Fibroblast of villous mesenchyme (primary cell): ENCODE data around the gene SESN1. TPM values are rescaled to one million over a fixed set of nuclear protein-coding genes. Genes with fewer than 3 reads are reported as not detected.

Experiments
- DNase-seq: peaks from one replicate; pipeline ENCODE4 v3.0.0-alpha.2; 2010; ENCODE audit warnings: low read depth
- H3K4me3 ChIP-seq: 2 replicates; pipeline ENCODE4 v1.5.1; 2011; ENCODE audit warnings: low read depth, mild to moderate bottlenecking, low read length
- total RNA-seq: library from RNA; depleted of rRNA; stranded (reverse); fragments of >200 nt; gene quantifications from 2 replicates; pipeline ENCODE4 v1.2.3, GENCODE V29; 2012
- TF ChIP-seq, protein P1 (sequence below): IDR thresholded peaks from 2 replicates; pipeline ENCODE4 v1.5.1; 2012; ENCODE audit warnings: low read depth, mild to moderate bottlenecking, low read length; ENCODE audit not compliant: insufficient read depth

Gene SESN1
- total RNA-seq, 1 donor = 29.4 TPM

DNA sequence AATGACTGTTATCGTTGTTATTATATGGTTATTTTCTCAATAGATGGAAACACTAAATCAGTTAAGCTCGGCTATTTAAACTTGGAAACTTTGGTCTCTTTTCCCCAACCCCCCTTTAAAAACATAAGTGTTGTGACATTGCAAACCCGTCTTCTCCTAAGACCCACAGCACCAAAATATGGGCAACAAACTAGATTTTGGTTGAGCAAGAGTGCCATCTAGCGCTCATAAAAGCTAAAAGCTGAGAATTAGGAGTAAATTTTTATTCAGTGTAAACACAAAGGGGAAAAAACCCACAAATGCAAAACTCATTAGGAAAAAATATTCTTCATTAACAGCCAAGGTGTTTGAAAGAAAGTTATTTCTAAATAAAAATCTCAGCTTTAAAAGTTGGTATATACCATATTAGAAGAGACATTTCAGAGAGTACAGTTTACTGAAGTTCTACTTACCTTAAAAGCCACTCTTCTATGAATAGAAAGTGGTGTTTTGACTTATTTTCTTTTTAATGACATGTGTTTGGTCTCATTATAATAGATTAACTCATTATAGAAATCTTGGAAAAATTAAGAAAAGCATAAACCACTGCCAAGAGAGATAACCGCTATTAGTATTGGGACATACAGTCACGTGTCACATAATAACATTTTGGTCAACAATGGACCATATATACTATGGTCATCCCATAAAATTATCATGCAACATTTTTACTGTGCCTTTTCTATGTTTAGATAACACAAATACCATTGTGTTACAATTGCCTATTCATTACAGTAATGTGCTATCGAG lies 21.1 kb downstream of the SESN1 start:
- TF ChIP-seq, protein P1, sequence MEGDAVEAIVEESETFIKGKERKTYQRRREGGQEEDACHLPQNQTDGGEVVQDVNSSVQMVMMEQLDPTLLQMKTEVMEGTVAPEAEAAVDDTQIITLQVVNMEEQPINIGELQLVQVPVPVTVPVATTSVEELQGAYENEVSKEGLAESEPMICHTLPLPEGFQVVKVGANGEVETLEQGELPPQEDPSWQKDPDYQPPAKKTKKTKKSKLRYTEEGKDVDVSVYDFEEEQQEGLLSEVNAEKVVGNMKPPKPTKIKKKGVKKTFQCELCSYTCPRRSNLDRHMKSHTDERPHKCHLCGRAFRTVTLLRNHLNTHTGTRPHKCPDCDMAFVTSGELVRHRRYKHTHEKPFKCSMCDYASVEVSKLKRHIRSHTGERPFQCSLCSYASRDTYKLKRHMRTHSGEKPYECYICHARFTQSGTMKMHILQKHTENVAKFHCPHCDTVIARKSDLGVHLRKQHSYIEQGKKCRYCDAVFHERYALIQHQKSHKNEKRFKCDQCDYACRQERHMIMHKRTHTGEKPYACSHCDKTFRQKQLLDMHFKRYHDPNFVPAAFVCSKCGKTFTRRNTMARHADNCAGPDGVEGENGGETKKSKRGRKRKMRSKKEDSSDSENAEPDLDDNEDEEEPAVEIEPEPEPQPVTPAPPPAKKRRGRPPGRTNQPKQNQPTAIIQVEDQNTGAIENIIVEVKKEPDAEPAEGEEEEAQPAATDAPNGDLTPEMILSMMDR = peak; percentile 61
- H3K4me3 ChIP-seq = no peak overlapping the region
- DNase-seq = peak; percentile 86

DNA sequence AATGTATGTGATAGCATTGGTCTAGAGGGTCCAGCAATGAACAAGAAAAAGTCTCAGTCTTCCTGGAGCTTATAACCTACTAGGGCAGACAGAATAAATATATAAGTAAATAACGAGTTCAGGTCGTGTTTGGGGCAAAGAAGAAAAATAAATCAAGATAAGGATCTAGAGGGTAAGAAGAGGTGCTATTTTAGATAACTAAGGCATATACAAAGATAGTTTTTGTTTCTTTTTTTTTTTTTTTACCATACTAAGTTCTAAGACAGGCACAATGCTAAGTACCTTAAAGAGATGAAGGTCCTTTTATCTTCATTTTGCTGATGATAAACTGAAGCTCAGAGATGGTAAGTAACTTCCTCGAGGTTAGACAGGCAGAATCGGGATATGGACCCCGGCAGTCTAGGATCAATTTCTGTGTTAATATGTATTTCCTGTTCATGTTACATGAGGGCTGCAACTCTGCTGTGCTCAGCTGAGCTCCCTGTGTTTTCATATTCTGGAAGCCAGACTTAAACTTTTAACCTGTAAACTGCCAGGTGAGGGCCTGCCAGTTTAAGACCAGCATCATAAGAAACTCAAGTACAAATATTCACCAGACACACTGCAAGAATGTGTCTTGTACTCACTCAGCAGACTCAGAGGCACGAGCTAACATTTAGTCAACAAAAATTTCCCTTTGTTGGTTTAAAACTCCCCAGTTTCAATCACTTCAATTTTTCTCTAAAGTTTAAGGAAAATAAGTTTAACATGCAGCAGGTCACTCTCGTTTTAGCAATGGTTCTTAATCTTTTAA lies 23.3 kb downstream of the SESN1 start:
- no peak for DNase-seq
- H3K4me3 ChIP-seq = no peak overlapping the region
- TF ChIP-seq, protein P1 = no peak

DNA sequence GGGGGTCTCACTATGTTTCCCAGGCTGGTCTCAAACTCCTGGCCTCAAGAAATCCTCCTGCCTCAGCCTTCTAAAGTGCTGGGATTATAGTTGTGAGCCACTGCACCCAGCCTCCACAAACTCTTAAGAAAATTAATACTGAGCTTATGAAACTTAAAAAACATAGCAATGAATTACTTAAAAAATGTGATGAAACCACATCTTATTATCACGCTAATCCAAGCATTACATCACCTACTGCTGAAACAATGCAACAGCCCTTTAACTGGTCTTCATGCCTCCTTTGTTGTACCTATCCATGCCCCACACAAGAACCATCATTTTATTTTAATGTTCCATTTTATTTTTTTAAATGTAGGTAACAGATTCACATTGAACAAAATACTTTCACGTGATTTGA lies 24.9 kb downstream of the SESN1 start:
- no peak overlapping the region for H3K4me3 ChIP-seq
- no peak for DNase-seq
- TF ChIP-seq, protein P1 = no peak

DNA sequence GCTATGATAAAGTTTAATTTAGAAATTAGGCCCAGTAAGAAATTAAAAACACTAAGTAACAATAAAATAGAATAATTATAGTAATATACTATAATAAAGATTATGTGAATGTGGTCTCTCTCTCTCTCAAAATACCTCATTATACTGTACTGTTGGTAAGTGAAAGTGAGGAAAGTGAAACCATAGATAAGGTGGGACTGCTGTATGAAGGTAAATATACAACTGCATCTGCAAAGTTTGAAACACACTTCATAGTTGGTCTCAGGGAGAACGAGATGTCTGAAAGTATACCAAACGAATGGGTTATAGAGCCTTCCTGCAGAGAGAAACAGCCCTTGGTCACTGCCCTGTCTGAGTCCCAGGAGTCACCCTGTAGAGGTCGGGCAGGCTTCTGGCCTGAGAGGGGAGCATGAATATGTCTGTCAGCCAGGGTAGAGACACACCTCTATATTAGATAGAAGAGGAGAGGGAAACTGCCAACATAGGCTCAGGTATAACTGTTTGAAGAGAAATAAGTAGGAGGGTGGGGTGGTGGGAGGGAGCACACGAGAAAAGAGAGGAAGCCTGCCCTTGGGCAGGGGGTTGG lies 31.8 kb downstream of the SESN1 start:
- DNase-seq = no peak
- no peak overlapping the region for H3K4me3 ChIP-seq
- TF ChIP-seq, protein P1 = no peak

DNA sequence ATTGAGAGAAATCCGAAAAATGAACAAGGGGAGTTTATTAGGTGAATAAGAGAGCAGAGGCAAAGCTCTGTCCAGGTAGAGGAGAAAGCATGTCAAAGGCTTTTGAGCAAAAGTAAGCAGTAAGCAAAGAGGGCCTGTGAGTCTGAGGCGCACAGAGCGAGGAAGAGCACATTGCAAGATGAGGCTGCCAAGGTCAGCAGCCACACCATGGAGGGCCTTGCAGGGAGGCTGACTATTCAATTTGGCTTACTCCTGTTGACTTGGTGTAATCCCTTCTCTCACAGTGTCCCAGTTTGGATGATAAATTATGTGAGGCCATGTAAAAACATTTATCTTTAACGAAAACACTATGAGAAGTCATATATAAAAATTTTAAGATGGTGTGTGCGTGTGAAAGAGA lies 32.4 kb downstream of the SESN1 start:
- DNase-seq = no peak
- TF ChIP-seq, protein P1 = no peak
- no peak overlapping the region for H3K4me3 ChIP-seq

DNA sequence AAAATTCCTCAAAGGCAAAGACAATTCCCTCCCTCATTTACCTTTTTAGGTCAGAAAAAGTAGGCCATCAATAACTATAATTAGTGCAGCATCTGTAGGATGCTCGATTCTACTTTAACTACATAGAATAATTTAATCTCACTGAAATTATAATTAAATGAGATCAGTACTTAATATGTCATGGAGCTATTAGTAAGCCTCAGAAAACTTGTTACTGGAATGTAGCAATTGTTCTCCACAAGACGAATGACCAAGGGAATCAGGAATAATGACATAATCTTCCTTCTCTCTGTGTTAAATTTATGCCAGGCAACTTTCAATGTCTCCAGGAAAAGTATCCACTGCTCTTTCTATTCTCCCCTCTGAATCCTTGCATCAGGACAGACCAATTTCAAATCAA lies 34.1 kb downstream of the SESN1 start:
- H3K4me3 ChIP-seq = no peak overlapping the region
- TF ChIP-seq, protein P1 = no peak
- no peak for DNase-seq
